ENCODE results near the gene SPON2. TPM values are rescaled to one million over a fixed set of nuclear protein-coding genes. Genes with fewer than 3 reads are reported as not detected.
"Not testable (repeated sequence)": the region's sequence is repeated elsewhere in the genome, so short reads cannot be mapped to it uniquely, and the experiment has no call there.

Gene SPON2
- total RNA-seq, 5 donors from 2014 or later (not counting 1 experiment from before 2014, with no cell fraction given) = 13.6 to 39.8 (median 18.9) TPM

GRCh38 chr4:1130316-1131186 is 41.8 kb downstream of the SPON2 start:
- H3K27me3 Mint-ChIP-seq = peaks cover 0 to 6% of the 10 kb centered on the region in 2 donors
- peaks cover 0 to 4% of the 10 kb centered on the region in 2 experiments for H3K4me1 ChIP-seq (ENCODE audit: control insufficient read depth in 1 of 2, extremely low read depth in 1 of 2, insufficient read depth in 2 of 2, low read length in 2 of 2)
- no peak overlapping the region for H3K27ac ChIP-seq (ENCODE audit: low read length)
- peak; percentile 97 to 100 (median 99) for ATAC-seq (replicated peaks in 1 of 4)
- no peak overlapping the region for H3K27ac Mint-ChIP-seq
- H3K4me3 Mint-ChIP-seq = no peak overlapping the region
- 31% methylated on average over 6 of the region's 13 CpGs for WGBS (ENCODE audit: insufficient coverage)
- no peaks in the 10 kb centered on the region for H3K27me3 ChIP-seq (replicated peaks in 1 of 2; ENCODE audit: control insufficient read depth in 2 of 2, extremely low read depth in 1 of 2, insufficient read depth in 2 of 2, low read length in 1 of 2)
- peaks cover 0 to 3% (median 3%) of the 10 kb centered on the region in 3 donors for H3K4me1 Mint-ChIP-seq
- H3K36me3 Mint-ChIP-seq = no peaks in the 10 kb centered on the region
- ChIA-PET POLR2A (no interaction called here), CTCF (interaction anchor here (0.5 to 2.7 kb wide), 14 partner anchors 32 to 225 kb away, joined by 3 to 19 read pairs (median 4); partner anchors contain the start of genes MAEA (in 1 of the 2) and UVSSA (in 1 of the 2))
- H3K9me3 Mint-ChIP-seq = no peaks in the 10 kb centered on the region
- H3K36me3 ChIP-seq (ENCODE audit: control insufficient read depth in 2 of 2, extremely low read depth in 1 of 2, insufficient read depth in 1 of 2, low read length in 1 of 2) = no peaks in the 10 kb centered on the region
- H3K9me3 ChIP-seq = no peaks in the 10 kb centered on the region
- DNase-seq = peak; percentile 57 to 90 (median 70)
- no peak overlapping the region for H3K4me3 ChIP-seq (ENCODE audit: control insufficient read depth in 1 of 2, extremely low read depth in 1 of 2, low read length in 1 of 2)

GRCh38 chr4:1126506-1126905 is 45.9 kb downstream of the SPON2 start:
- Histone ChIP-seq H3K27me3 (replicated peaks in 1 of 2; ENCODE audit: control insufficient read depth in 2 of 2, extremely low read depth in 1 of 2, insufficient read depth in 2 of 2, low read length in 1 of 2) (no peaks in the 10 kb centered on the region), H3K9me3 (no peaks in the 10 kb centered on the region), H3K4me3 (ENCODE audit: control insufficient read depth in 1 of 2, extremely low read depth in 1 of 2, low read length in 1 of 2) (no peak overlapping the region), H3K4me1 (ENCODE audit: control insufficient read depth in 1 of 2, extremely low read depth in 1 of 2, insufficient read depth in 2 of 2, low read length in 2 of 2) (peaks cover 0 to 4% of the 10 kb centered on the region in 2 experiments), H3K27ac (ENCODE audit: low read length) (no peak overlapping the region), H3K36me3 (ENCODE audit: control insufficient read depth in 2 of 2, extremely low read depth in 1 of 2, insufficient read depth in 1 of 2, low read length in 1 of 2) (no peaks in the 10 kb centered on the region)
- H3K36me3 Mint-ChIP-seq = no peaks in the 10 kb centered on the region
- ChIA-PET POLR2A (no interaction called here), CTCF (interaction anchor here in 1 of 2 donors (0.5 kb wide), 1 partner anchor 17 kb away, joined by 3 read pairs; no protein-coding TSS in a partner anchor)
- WGBS (ENCODE audit: insufficient coverage) = no CpG with 5 or more reads among the region's 1 CpG
- DNase-seq (no peak), ATAC-seq (replicated peaks in 1 of 4) (no peak)
- H3K27me3 Mint-ChIP-seq = peaks cover 3 to 13% of the 10 kb centered on the region in 2 donors
- no peaks in the 10 kb centered on the region for H3K9me3 Mint-ChIP-seq
- peaks cover 0 to 3% (median 3%) of the 10 kb centered on the region in 3 donors for H3K4me1 Mint-ChIP-seq
- H3K27ac Mint-ChIP-seq = no peak overlapping the region
- H3K4me3 Mint-ChIP-seq = no peak overlapping the region

GRCh38 chr4:1125466-1125865 is 46.9 kb downstream of the SPON2 start:
- H3K9me3 ChIP-seq; CTCF ChIA-PET; H3K4me1 ChIP-seq (ENCODE audit: control insufficient read depth in 1 of 2, extremely low read depth in 1 of 2, insufficient read depth in 2 of 2, low read length in 2 of 2); H3K36me3 ChIP-seq (ENCODE audit: control insufficient read depth in 2 of 2, extremely low read depth in 1 of 2, insufficient read depth in 1 of 2, low read length in 1 of 2); H3K27ac Mint-ChIP-seq; H3K36me3 Mint-ChIP-seq; ATAC-seq (replicated peaks in 1 of 4); H3K4me3 ChIP-seq (ENCODE audit: control insufficient read depth in 1 of 2, extremely low read depth in 1 of 2, low read length in 1 of 2); H3K27ac ChIP-seq (ENCODE audit: low read length); H3K4me3 Mint-ChIP-seq; POLR2A ChIA-PET; H3K9me3 Mint-ChIP-seq; H3K4me1 Mint-ChIP-seq; H3K27me3 ChIP-seq (replicated peaks in 1 of 2; ENCODE audit: control insufficient read depth in 2 of 2, extremely low read depth in 1 of 2, insufficient read depth in 2 of 2, low read length in 1 of 2); DNase-seq: not testable (repeated sequence)
- peaks cover 3 to 13% of the 10 kb centered on the region in 2 donors for H3K27me3 Mint-ChIP-seq
- whole genome bisulfite sequencing (ENCODE audit: insufficient coverage) = 100% methylated on average over 2 of the region's 4 CpGs

- ATAC-seq (replicated peaks in 1 of 4) (no peak), DNase-seq (no peak)
- 71% methylated on average over 1 of the region's 4 CpGs for WGBS (ENCODE audit: insufficient coverage)
- Histone ChIP-seq H3K27ac (ENCODE audit: low read length) (no peak overlapping the region), H3K36me3 (ENCODE audit: control insufficient read depth in 2 of 2, extremely low read depth in 1 of 2, insufficient read depth in 1 of 2, low read length in 1 of 2) (no peaks in the 10 kb centered on the region), H3K9me3 (no peaks in the 10 kb centered on the region), H3K4me3 (ENCODE audit: control insufficient read depth in 1 of 2, extremely low read depth in 1 of 2, low read length in 1 of 2) (no peak overlapping the region), H3K4me1 (ENCODE audit: control insufficient read depth in 1 of 2, extremely low read depth in 1 of 2, insufficient read depth in 2 of 2, low read length in 2 of 2) (no peaks in the 10 kb centered on the region), H3K27me3 (replicated peaks in 1 of 2; ENCODE audit: control insufficient read depth in 2 of 2, extremely low read depth in 1 of 2, insufficient read depth in 2 of 2, low read length in 1 of 2) (no peaks in the 10 kb centered on the region)
- CTCF ChIA-PET = no interaction called here
- Mint-ChIP-seq H3K36me3 (no peaks in the 10 kb centered on the region), H3K4me1 (no peaks in the 10 kb centered on the region), H3K9me3 (no peaks in the 10 kb centered on the region), H3K27me3 (peaks cover 3 to 13% of the 10 kb centered on the region in 2 donors), H3K27ac (no peak overlapping the region), H3K4me3 (no peak overlapping the region)
- POLR2A ChIA-PET = no interaction called here
Observed at GRCh38 chr4:1124818-1125217, 47.6 kb downstream of the SPON2 start.

- no peaks in the 10 kb centered on the region for H3K9me3 Mint-ChIP-seq
- Histone ChIP-seq H3K4me1 (ENCODE audit: control insufficient read depth in 1 of 2, extremely low read depth in 1 of 2, insufficient read depth in 2 of 2, low read length in 2 of 2) (no peaks in the 10 kb centered on the region), H3K4me3 (ENCODE audit: control insufficient read depth in 1 of 2, extremely low read depth in 1 of 2, low read length in 1 of 2) (no peak overlapping the region), H3K9me3 (no peaks in the 10 kb centered on the region), H3K27ac (ENCODE audit: low read length) (no peak overlapping the region), H3K27me3 (replicated peaks in 1 of 2; ENCODE audit: control insufficient read depth in 2 of 2, extremely low read depth in 1 of 2, insufficient read depth in 2 of 2, low read length in 1 of 2) (peaks cover 0 to 2% of the 10 kb centered on the region in 2 experiments), H3K36me3 (ENCODE audit: control insufficient read depth in 2 of 2, extremely low read depth in 1 of 2, insufficient read depth in 1 of 2, low read length in 1 of 2) (no peaks in the 10 kb centered on the region)
- H3K4me1 Mint-ChIP-seq = no peaks in the 10 kb centered on the region
- ATAC-seq (replicated peaks in 1 of 4) = no peak
- peaks cover 3 to 10% of the 10 kb centered on the region in 2 donors for H3K27me3 Mint-ChIP-seq
- WGBS (ENCODE audit: insufficient coverage) = 91% methylated on average over 2 of the region's 3 CpGs
- ChIA-PET CTCF (interaction anchor here in 1 of 2 donors (0.7 kb wide), 2 partner anchors 458 to 1246 kb away, joined by 3 read pairs; no protein-coding TSS in a partner anchor), POLR2A (no interaction called here)
- H3K36me3 Mint-ChIP-seq = no peaks in the 10 kb centered on the region
- DNase-seq = no peak
- no peak overlapping the region for H3K27ac Mint-ChIP-seq
- no peak overlapping the region for H3K4me3 Mint-ChIP-seq
Observed at GRCh38 chr4:1122505-1122904, 49.9 kb downstream of the SPON2 start.

Data from T-cell (primary cell).